IMR-90 (cell line): Measurements from ENCODE around the gene TTLL8. TPM values are rescaled to one million over a fixed set of nuclear protein-coding genes. Genes with fewer than 3 reads are reported as not detected.

ENCODE experiments used
- ATAC-seq: fragments of 200-7000 bp; cut with Tn5 transposase; 2 replicates; pipeline ENCODE4 v1.9.1; 2020; ENCODE audit warnings: low read depth, mild to moderate bottlenecking, moderate library complexity
- BruUV-seq: library from RNA; stranded (reverse); fragments of 400-500 nt; replicated peaks from 2 replicates; lab custom pipeline; 2021; lab: Mats Ljungman, UMichigan
- CTCF ChIA-PET: fragments of 300-600 bp; formaldehyde crosslinking; extraction: SDS; loops from one replicate; lab custom pipeline; 2021; ENCODE audit warnings: antibody characterized with exemption; lab: Yijun Ruan, JAX
- POLR2A ChIA-PET: fragments of 300-600 bp; sonication (Branson Sonifier 250); formaldehyde crosslinking; loops from one replicate; lab custom pipeline; 2022; ENCODE audit warnings: antibody characterized with exemption; ENCODE audit not compliant: unreplicated experiment; lab: Charles Lee
- DNase-seq: peaks from one replicate; pipeline ENCODE4 v3.0.0; 2013
- H2AFZ ChIP-seq: replicated peaks from 2 replicates; pipeline ENCODE3; 2013; ENCODE audit warnings: low read length, mild to moderate bottlenecking; ENCODE audit not compliant: poor library complexity
- H2AK5ac ChIP-seq: 2 replicates; pipeline ENCODE4 v1.6.1; 2013; ENCODE audit warnings: low read depth, low read length, inconsistent platforms
- H2AK9ac ChIP-seq: replicated peaks from 2 replicates; pipeline ENCODE3; 2013; ENCODE audit warnings: mild to moderate bottlenecking, low read depth, low read length, moderate library complexity; ENCODE audit not compliant: poor library complexity
- H2BK120ac ChIP-seq: 2 replicates; pipeline ENCODE4 v1.6.1; 2013; ENCODE audit warnings: low read depth, low read length, inconsistent platforms
- H2BK15ac ChIP-seq: 3 replicates; pipeline ENCODE4 v1.6.1; 2013; ENCODE audit warnings: low read depth, low read length, inconsistent platforms
- H2BK20ac ChIP-seq: 2 replicates; pipeline ENCODE4 v1.6.1; 2013; ENCODE audit warnings: low read depth, mild to moderate bottlenecking, inconsistent platforms, low read length, moderate library complexity
- H2BK5ac ChIP-seq: 2 replicates; pipeline ENCODE4 v1.6.1; 2013; ENCODE audit warnings: mild to moderate bottlenecking, low read depth, low read length, inconsistent platforms; ENCODE audit not compliant: poor library complexity, severe bottlenecking
- H3K14ac ChIP-seq: replicated peaks from 2 replicates; pipeline ENCODE4 v1.6.1; 2013; ENCODE audit warnings: low read depth, low read length, inconsistent platforms
- H3K18ac ChIP-seq: 2 replicates; pipeline ENCODE4 v1.6.1; 2013; ENCODE audit warnings: low read depth, low read length, control low read depth
- H3K23ac ChIP-seq: 2 replicates; pipeline ENCODE4 v1.6.1; 2013; ENCODE audit warnings: low read depth, low read length, inconsistent platforms
- H3K27ac ChIP-seq: 2 replicates; pipeline ENCODE4 v1.5.1; 2013; ENCODE audit warnings: mild to moderate bottlenecking, control low read depth, low read length; ENCODE audit not compliant: insufficient read depth
- H3K27me3 ChIP-seq: 2 replicates; pipeline ENCODE4 v1.6.1; 2013; ENCODE audit warnings: low read length; ENCODE audit not compliant: control insufficient read depth, insufficient read depth
- H3K36me3 ChIP-seq: 2 replicates; pipeline ENCODE4 v1.6.1; 2013; ENCODE audit warnings: low read length, mixed read lengths; ENCODE audit not compliant: control insufficient read depth, insufficient read depth
- H3K4ac ChIP-seq: 2 replicates; pipeline ENCODE4 v1.6.1; 2013; ENCODE audit warnings: low read depth, low read length, inconsistent platforms
- H3K4me1 ChIP-seq: 2 replicates; pipeline ENCODE4 v1.6.1; 2013; ENCODE audit warnings: low read length, mixed read lengths; ENCODE audit not compliant: control insufficient read depth, insufficient read depth
- H3K4me2 ChIP-seq: 2 replicates; pipeline ENCODE4 v1.6.1; 2013; ENCODE audit warnings: low read depth, mild to moderate bottlenecking, control low read depth, low read length, moderate library complexity
- H3K4me3 ChIP-seq: 2 replicates; pipeline ENCODE4 v1.5.1; 2013; ENCODE audit warnings: low read depth, mild to moderate bottlenecking, control low read depth, low read length, moderate library complexity; ENCODE audit not compliant: insufficient read depth
- H3K56ac ChIP-seq: 2 replicates; pipeline ENCODE4 v1.6.1; 2013; ENCODE audit warnings: low read length, inconsistent platforms; ENCODE audit not compliant: insufficient read depth; ENCODE audit errors: extremely low read depth
- H3K79me1 ChIP-seq, 2 experiments: 2 replicates each; pipeline ENCODE4 v1.6.1; 2013; ENCODE audit warnings: low read length in 2 of 2, inconsistent platforms in 1 of 2, low read depth in 1 of 2
- H3K9ac ChIP-seq: 2 replicates; pipeline ENCODE4 v1.6.1; 2013; ENCODE audit warnings: low read depth, low read length, control low read depth
- H3K9me1 ChIP-seq: 2 replicates; pipeline ENCODE4 v1.6.1; 2013; ENCODE audit warnings: low read length, inconsistent platforms; ENCODE audit not compliant: insufficient read depth
- H3K9me3 ChIP-seq: 2 replicates; pipeline ENCODE4 v1.6.1; 2013; ENCODE audit warnings: low read length; ENCODE audit not compliant: control insufficient read depth, insufficient read depth
- H4K20me1 ChIP-seq: 2 replicates; pipeline ENCODE4 v1.6.1; 2013; ENCODE audit warnings: low read length, inconsistent platforms; ENCODE audit not compliant: insufficient read depth
- H4K5ac ChIP-seq: 2 replicates; pipeline ENCODE4 v1.6.1; 2013; ENCODE audit warnings: mild to moderate bottlenecking, low read depth, low read length, control low read depth
- H4K8ac ChIP-seq, 2 experiments: 2 replicates each; pipeline ENCODE4 v1.6.1; 2013; ENCODE audit warnings: low read depth in 2 of 2, low read length in 2 of 2, control low read depth in 1 of 2, inconsistent platforms in 1 of 2
- H4K91ac ChIP-seq: 2 replicates; pipeline ENCODE4 v1.6.1; 2013; ENCODE audit warnings: low read depth, low read length, inconsistent platforms; ENCODE audit not compliant: insufficient read depth
- BHLHE40 ChIP-seq: fragments of 150-350 bp; IDR thresholded peaks from 2 replicates; pipeline ENCODE4 v1.6.1; 2016; ENCODE audit warnings: mild to moderate bottlenecking, low read depth, low read length
- CEBPB ChIP-seq: IDR thresholded peaks from 2 replicates; pipeline ENCODE4 v1.6.1; 2012; ENCODE audit warnings: low read depth, low read length, improper control_type of control experiment
- CHD1 ChIP-seq: IDR thresholded peaks from 2 replicates; pipeline ENCODE4 v1.6.1; 2012; ENCODE audit warnings: low read depth, low read length, improper control_type of control experiment
- ELK1 ChIP-seq: fragments of 150-350 bp; IDR thresholded peaks from 2 replicates; pipeline ENCODE4 v1.6.1; 2016; ENCODE audit warnings: low read depth, mild to moderate bottlenecking, low read length, moderate library complexity, borderline replicate concordance
- FOS ChIP-seq: fragments of 150-350 bp; IDR thresholded peaks from 2 replicates; pipeline ENCODE4 v1.6.1; 2016; ENCODE audit warnings: low read depth, low read length
- MAFK ChIP-seq: IDR thresholded peaks from 2 replicates; pipeline ENCODE4 v1.6.1; 2012; ENCODE audit warnings: low read depth, low read length, improper control_type of control experiment
- MAZ ChIP-seq: IDR thresholded peaks from 2 replicates; pipeline ENCODE4 v1.6.1; 2012; ENCODE audit warnings: low read depth, mild to moderate bottlenecking, low read length, improper control_type of control experiment, moderate library complexity, borderline replicate concordance
- MXI1 ChIP-seq: IDR thresholded peaks from 2 replicates; pipeline ENCODE4 v1.6.1; 2012; ENCODE audit warnings: low read depth, mild to moderate bottlenecking, low read length, moderate library complexity, borderline replicate concordance
- NFE2L2 ChIP-seq: fragments of 150-350 bp; IDR thresholded peaks from 2 replicates; pipeline ENCODE4 v1.6.1; 2016; ENCODE audit warnings: low read depth, mild to moderate bottlenecking, low read length
- POLR2A ChIP-seq: IDR thresholded peaks from 2 replicates; pipeline ENCODE4 v1.6.1; 2012; ENCODE audit warnings: mild to moderate bottlenecking, low read depth, low read length
- RAD21 ChIP-seq: IDR thresholded peaks from 2 replicates; pipeline ENCODE4 v1.6.1; 2012; ENCODE audit warnings: low read length, improper control_type of control experiment
- RCOR1 ChIP-seq: IDR thresholded peaks from 2 replicates; pipeline ENCODE4 v1.6.1; 2012; ENCODE audit warnings: mild to moderate bottlenecking, low read length, improper control_type of control experiment; ENCODE audit not compliant: insufficient replicate concordance
- RFX5 ChIP-seq: IDR thresholded peaks from 2 replicates; pipeline ENCODE4 v1.8.0; 2012; ENCODE audit warnings: low read depth, mild to moderate bottlenecking, low read length, moderate library complexity
- SMC3 ChIP-seq: fragments of 150-350 bp; IDR thresholded peaks from 2 replicates; pipeline ENCODE4 v1.6.1; 2016; ENCODE audit warnings: low read depth, mild to moderate bottlenecking, antibody characterized with exemption, low read length, moderate library complexity
- USF2 ChIP-seq: fragments of 150-350 bp; IDR thresholded peaks from 2 replicates; pipeline ENCODE4 v1.6.1; 2017; ENCODE audit warnings: mild to moderate bottlenecking, antibody characterized with exemption, low read length, low read depth
- WGBS, 2 experiments: methylation state at CpG; one replicate each; pipeline versions ENCODE4 v1.1.5 to v1.1.7; 2013; ENCODE audit warnings: missing lambda C conversion rate in 2 of 2; ENCODE audit not compliant: insufficient read length in 1 of 2; ENCODE audit errors: extremely low coverage in 2 of 2; 5-methylcytosine and 5-hydroxymethylcytosine counted together
- dilution Hi-C: fragments of 300-500 bp; cut with HindIII; formaldehyde crosslinking; loops from one replicate; pipeline ENCODE4 v1.14.3; 2018; ENCODE audit warnings: low sequenced_read_pairs; ENCODE audit not compliant: unreplicated experiment
- in situ Hi-C: fragments of 300-500 bp; cut with MboI; formaldehyde crosslinking; loops from 3 replicates; pipeline ENCODE4 v1.14.3; 2019; ENCODE audit warnings: low sequenced_read_pairs, inconsistent platforms, mixed read lengths
- intact Hi-C: fragments of 100-400 bp; cut with micrococcal nuclease; formaldehyde crosslinking; loops from 2 replicates; pipeline ENCODE4 v1.10.0; 2022
- polyA plus RNA-seq, 3 experiments: library from polyadenylated mRNA; depleted of rRNA; stranded (reverse); fragments of >200 nt; gene quantifications; 2 replicates each; pipeline ENCODE4 v1.2.3, GENCODE V29; 2012; ENCODE audit warnings: low replicate concordance in 1 of 3
- total RNA-seq: library from RNA; depleted of rRNA; stranded (reverse); fragments of >200 nt; gene quantifications from 2 replicates; pipeline ENCODE4 v1.2.3, GENCODE V29; 2012

Gene TTLL8
- total and polyA plus RNA-seq, 2 of the 4 experiments (the other 2 are of a cell fraction): not detected

GRCh38 chr22:50082961-50083461, 24.9 kb upstream of the TTLL8 start:
- ChIA-PET CTCF (interaction anchor here (0.7 kb wide), 1 partner anchor 10 kb away, joined by 3 read pairs; no protein-coding TSS in a partner anchor), POLR2A (no interaction called here)
- intact Hi-C loops: no loop called here
- H3K79me1 ChIP-seq: no peaks in the 10 kb centered on the region
- H3K56ac ChIP-seq: no peak overlapping the region
- H2BK5ac ChIP-seq: no peak overlapping the region
- H3K23ac ChIP-seq: no peak overlapping the region
- H3K36me3 ChIP-seq: no peaks in the 10 kb centered on the region
- no peak overlapping the region for H3K4me2 ChIP-seq
- no peak overlapping the region for H3K4ac ChIP-seq
- H2BK120ac ChIP-seq: no peak overlapping the region
- H3K4me3 ChIP-seq: no peak overlapping the region
- ATAC-seq (no peak), DNase-seq (no peak)
- peaks cover 6% of the 10 kb centered on the region; the same call in 1 of the 2 replicates for H3K9me1 ChIP-seq
- TF ChIP-seq RFX5 (no peak), CHD1 (no peak), NFE2L2 (no peak), SMC3 (no peak), RCOR1 (no peak), ELK1 (no peak), FOS (no peak), MAZ (no peak), CEBPB (no peak), RAD21 (no peak), USF2 (no peak), MXI1 (no peak), POLR2A (no peak), BHLHE40 (no peak), MAFK (no peak)
- H3K9me3 ChIP-seq: peaks cover 7% of the 10 kb centered on the region
- no peak overlapping the region; the same call in 1 of the 2 replicates for H4K5ac ChIP-seq
- H4K8ac ChIP-seq: no peak overlapping the region
- no peak overlapping the region for H2BK20ac ChIP-seq
- H2AK5ac ChIP-seq: no peak overlapping the region
- no peaks in the 10 kb centered on the region for H4K20me1 ChIP-seq
- no peak overlapping the region; the same call in 1 of the 2 replicates for H3K18ac ChIP-seq
- BruUV-seq: no TSS peak
- H2BK15ac ChIP-seq: no peak overlapping the region
- H2AK9ac ChIP-seq: peak overlapping the region; percentile 42
- H3K27ac ChIP-seq: no peak overlapping the region
- 88% methylated on average over 4 of the region's 21 CpGs; no CpG with 5 or more reads in 1 of the 2 experiments for WGBS, 2 experiments
- peaks cover 9% of the 10 kb centered on the region; the same call in 1 of the 2 replicates for H3K4me1 ChIP-seq
- dilution Hi-C loops: no loop called here
- no peak overlapping the region for H3K9ac ChIP-seq
- no peaks in the 10 kb centered on the region for H3K27me3 ChIP-seq
- no peak overlapping the region for H3K14ac ChIP-seq
- H4K91ac ChIP-seq: no peak overlapping the region
- in situ Hi-C loops: no loop called here
- H2AFZ ChIP-seq: no peak overlapping the region
